ENCODE results near the gene MYL11. TPM values are rescaled to one million over a fixed set of nuclear protein-coding genes. Genes with fewer than 3 reads are reported as not detected.
A peak's percentile ranks its signal among the peaks of the same experiment; 100 is the strongest.

The MYL11 gene, protein sequence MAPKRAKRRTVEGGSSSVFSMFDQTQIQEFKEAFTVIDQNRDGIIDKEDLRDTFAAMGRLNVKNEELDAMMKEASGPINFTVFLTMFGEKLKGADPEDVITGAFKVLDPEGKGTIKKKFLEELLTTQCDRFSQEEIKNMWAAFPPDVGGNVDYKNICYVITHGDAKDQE
- 1,522 TPM for total RNA-seq

DNA sequence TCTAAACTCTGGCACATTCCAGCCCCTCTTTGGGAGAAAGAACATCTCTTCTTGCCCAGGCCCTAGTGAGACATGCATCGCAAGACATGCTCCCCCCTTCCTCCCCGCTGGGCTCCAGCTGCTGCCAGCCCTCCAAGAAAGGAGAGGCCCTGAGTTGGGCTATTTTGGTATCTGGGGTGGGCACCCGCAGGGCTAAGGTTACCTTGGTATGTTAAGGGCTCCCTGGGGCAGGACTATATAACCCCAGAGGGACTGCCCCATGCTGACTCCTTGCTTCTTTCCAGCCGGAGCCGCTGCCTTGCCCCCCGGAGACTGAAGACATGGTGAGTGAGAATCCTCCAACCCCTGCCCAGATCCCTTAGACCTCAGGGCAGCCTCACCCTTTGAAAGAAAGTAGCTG lies at the start of gene MYL11:
MYL11 (plus strand) TSS at position 265 of the 400 bp plus-strand sequence; CDS start at position 321, 56 bp downstream.

DNA sequence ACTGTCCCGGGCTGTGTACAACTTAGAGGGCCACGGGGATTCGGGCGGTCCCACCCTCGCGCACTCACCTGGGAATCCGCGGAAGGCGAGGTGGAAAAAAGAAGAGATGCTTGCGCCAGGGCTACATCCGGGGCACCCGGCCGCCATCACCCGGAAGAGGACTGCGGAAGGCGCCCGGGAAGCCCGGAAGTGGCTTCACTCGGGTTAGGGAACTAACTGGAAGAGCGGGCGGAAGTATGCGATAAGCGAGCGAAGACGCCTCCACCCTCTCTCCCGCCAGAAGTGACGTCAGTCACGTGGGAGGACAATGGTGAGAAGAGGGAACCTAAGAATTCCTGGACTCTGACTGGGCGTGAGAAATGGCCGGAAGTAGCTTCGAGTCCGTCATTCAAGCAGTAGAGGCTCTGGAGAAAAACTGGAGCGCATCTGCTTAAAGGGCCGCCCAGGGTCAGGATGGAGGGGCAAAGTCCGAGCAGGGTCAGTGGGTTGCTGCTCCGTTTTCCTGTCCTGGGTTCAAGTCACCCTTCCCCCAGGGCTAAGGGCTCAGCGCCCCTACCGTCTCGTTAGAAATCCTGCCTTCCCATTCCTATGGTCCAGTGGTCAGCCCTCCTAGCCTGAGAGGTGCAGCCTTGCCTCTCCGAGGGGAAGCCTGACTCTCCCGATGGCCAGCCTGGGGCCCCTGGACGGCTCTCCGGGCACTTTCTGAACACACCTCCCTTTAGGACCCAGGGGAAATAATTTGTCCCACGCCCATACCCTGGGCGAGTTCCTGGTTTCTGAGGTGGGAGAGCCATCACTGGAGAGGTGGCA lies 19.3 kb upstream of the MYL11 start, which contains the start of gene CD2BP2:
CD2BP2 (minus strand) TSS at position 165 of the 810 bp plus-strand sequence. CDS start 627 bp downstream, outside the sequence.

DNA sequence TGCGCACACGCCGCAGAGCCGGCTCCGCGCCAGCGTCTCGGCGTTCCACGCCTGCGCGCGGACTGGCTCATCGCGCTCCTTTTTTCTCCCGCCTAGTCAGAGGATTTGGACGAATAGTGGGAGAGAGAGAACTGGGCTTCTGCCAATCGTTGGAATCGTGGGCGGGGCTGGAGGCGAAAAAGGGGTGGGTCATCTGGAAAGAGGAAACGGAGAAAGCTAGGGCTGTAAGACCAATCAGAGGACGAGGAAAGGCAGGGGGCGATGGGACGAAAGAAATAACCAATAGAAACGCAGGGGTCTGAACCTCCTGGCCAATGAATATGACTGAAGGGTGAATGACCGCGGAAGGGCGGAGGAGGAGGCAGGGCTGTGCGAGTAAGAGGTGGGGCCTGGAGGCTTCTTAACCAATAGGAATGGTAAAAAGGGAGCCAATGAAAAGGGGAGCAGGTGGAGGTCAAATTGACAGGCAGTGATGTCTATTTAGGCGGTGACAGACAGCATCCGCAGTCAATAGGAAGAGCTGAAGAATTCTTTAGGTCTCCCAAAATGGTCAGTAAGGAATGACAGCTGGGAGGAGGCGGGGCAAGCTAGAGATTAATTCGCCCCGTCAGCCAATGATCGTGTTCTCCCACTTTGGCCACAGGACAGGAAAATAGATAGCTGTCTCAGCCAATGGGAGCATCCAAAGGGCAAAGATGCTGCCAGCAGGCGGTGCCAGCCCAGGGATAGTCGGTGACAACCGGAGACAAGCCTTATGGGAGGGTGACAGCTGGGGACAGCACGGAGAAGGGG lies 4.0 kb upstream of the MYL11 start, which contains the start of gene TBC1D10B:
TBC1D10B (minus strand) TSS at position 39 of the 792 bp plus-strand sequence. CDS start 311 bp downstream, outside the sequence.

DNA sequence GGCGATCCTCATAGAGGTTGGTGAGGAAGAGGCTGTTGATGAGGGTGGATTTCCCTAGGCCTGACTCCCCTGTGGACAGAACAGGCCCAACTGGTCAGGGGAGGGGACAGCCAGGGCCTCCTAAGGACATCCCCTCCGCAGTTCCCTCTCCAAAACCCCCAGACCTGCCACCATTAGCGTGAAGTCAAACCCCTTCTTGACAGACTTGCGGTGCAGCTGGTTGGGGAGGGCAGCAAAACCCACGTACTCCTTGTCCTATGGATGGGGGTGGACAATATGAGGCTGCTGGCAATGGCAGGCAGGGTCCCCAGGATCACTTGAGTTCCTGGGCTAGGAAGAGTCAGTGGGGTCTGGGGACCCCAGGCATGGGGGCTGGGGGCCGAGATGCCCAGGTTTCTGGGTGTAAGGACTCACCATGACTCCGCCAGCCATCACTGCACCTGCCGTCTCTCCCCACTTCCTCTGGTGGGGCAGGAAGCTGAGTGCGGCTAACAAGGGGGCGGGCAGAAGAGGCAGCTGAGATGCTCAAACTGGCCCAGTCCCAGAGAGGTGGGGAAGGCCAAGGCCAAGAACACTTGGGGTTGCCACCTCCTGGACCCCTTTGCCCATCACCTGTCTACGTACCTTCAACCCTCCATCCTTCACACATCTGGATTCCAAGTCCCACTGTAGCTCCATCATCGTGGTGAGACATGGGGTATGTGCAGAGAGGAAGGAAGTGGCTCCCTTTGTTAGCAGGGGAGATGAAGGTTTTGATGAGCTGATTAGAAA lies 7.7 kb downstream of the MYL11 start, which contains the start of gene SEPTIN1:
SEPTIN1 (minus strand) TSS at position 451 of the 771 bp plus-strand sequence; CDS start at position 432, 19 bp downstream.

DNA sequence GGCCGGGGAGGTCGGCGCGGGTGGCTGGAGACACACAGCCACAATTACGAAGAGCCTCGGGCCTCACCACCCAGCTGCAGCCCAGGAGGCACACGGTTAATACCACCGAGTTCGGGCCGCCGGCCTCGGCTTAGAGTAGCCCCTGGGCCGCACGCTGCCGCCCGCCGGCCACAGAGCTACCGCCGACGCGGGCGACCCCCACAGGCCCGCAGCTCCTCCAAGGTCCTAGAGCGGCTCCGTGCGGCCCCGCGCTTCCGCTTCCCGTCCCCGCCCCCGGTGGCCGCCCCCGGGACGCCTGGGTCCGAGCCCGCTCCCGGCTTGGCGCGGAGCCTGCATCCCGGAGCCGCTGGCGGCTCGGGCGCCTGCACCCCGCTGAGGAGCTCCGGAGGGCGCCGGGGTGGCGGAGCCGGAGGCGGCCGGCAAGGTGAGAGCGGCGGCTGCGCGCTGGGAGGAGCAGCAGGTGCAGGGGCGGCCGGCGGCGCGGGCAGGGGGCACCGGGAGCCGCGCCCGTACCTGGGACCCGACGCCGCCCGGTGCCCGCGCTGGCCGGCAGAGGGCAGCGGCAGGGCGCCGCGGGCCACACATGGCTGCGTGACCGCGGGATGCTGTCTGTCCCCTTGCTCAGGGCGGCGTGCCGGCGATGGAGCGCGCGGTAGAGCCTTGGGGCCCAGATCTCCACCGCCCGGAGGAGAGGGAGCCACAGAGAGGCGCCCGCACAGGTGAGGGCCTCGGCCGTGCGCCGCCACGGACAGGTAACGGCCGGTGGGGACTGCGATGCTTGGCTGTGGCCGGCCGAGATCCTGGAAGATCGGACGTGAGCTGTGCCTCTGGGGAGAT lies 20.8 kb downstream of the MYL11 start, which contains the start of gene ZNF48:
ZNF48 (plus strand) TSS at position 266 of the 837 bp plus-strand sequence; CDS start at position 641, 375 bp downstream.

DNA sequence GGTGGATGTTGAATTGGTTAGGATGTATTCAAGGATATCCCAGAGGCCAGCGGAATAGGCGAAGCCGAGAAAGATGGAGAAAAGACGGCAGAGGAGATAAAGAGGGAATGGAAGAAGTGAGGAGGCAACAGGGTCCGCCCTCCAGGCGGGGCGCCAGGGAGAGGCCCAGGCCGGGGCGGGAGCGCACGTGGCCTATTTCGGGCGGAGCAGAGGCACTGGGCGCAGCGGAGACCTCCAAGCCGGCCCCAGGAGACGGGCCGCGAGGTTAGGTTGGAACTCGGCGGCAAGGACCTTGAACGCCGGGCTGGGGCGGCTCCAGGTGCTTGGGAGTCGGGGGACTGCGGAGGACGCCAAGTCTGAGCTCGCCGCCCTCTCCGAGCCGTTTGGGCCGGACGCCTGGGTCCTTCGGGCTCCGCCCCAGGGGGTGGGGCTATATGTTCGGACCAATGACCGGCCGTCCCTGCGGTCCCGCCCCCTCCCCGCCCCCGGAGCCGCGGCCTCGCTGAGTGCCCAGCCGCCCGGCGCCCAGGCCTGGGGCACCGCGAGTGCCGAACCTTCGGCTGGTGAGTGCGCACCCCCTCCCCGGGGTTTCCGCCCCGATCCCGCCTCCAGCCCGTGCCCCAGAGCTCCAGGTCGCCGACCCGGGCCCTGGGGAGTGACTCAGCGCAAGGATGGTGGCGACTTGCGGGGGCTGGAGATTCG lies 32.7 kb downstream of the MYL11 start, which contains the start of gene ZNF771:
ZNF771 (plus strand) TSS at position 505 of the 702 bp plus-strand sequence. CDS start 448 bp downstream, outside the sequence.

Small RNA genes within 50 kb of the gene (small RNA-seq; reads per million reads assigned to genes)
- 0.23 reads per million, percentile 9 among the genes with 10 or more reads in this experiment for gene RF00406 (ENCODE audit: low replicate concordance)

Other genes with a start within 250 kb of the MYL11 start
- gene CORO1A, start 191.2 kb upstream of the MYL11 start, total RNA-seq = 30.8 TPM
- 11.4 TPM for gene BOLA2B, start 181.1 kb upstream of the MYL11 start, total RNA-seq
- gene SLX1A, start 180.9 kb upstream of the MYL11 start, total RNA-seq = 11.6 TPM
- gene SULT1A3, start 175.5 kb upstream of the MYL11 start, total RNA-seq = 11.6 TPM
- 4.5 TPM for gene NPIPB13, start 126.3 kb upstream of the MYL11 start, total RNA-seq
- 27.7 TPM for gene CD2BP2, start 19.5 kb upstream of the MYL11 start, total RNA-seq
- 30.4 TPM for gene TBC1D10B, start 4.3 kb upstream of the MYL11 start, total RNA-seq
- gene SEPTIN1, start 7.8 kb downstream of the MYL11 start, total RNA-seq = 0.41 TPM
- 11.4 TPM for gene ZNF48, start 20.6 kb downstream of the MYL11 start, total RNA-seq
- gene ZNF771, start 32.8 kb downstream of the MYL11 start, total RNA-seq = 12.3 TPM
- 26.9 TPM for gene DCTPP1, start 55.2 kb downstream of the MYL11 start, total RNA-seq
- 47.6 TPM for gene SEPHS2, start 71.1 kb downstream of the MYL11 start, total RNA-seq
- gene ITGAL, start 97.9 kb downstream of the MYL11 start, total RNA-seq = 9.5 TPM
- gene ZNF768, start 151.8 kb downstream of the MYL11 start, total RNA-seq = 33.8 TPM
- gene ZNF747, start 160.1 kb downstream of the MYL11 start, total RNA-seq = 16.9 TPM
- 14.5 TPM for gene ZNF764, start 183.6 kb downstream of the MYL11 start, total RNA-seq
- gene ZNF688, start 196.9 kb downstream of the MYL11 start, total RNA-seq = 12.1 TPM
- 20.3 TPM for gene ZNF785, start 210.9 kb downstream of the MYL11 start, total RNA-seq
- 10.0 TPM for gene ZNF689, start 235.6 kb downstream of the MYL11 start, total RNA-seq